HFFc6 (cell line): ENCODE measurements around the gene LSM4. TPM values are rescaled to one million over a fixed set of nuclear protein-coding genes. Genes with fewer than 3 reads are reported as not detected.
"Not testable (repeated sequence)": the region's sequence is repeated elsewhere in the genome, so short reads cannot be mapped to it uniquely, and the experiment has no call there.

ENCODE experiments used
- DNase-seq: peaks from one replicate; pipeline ENCODE4 v3.0.0-alpha.2; 2018
- H3K27ac Mint-ChIP-seq: 2 replicates; pipeline ENCODE4 v1.8.0; 2020; ENCODE audit warnings: mild to moderate bottlenecking, mixed read lengths
- H3K27me3 Mint-ChIP-seq: 2 replicates; pipeline ENCODE4 v1.8.0; 2021; ENCODE audit warnings: mild to moderate bottlenecking, moderate library complexity, mixed read lengths; ENCODE audit not compliant: insufficient read depth
- H3K36me3 Mint-ChIP-seq: 2 replicates; pipeline ENCODE4 v1.8.0; 2021; ENCODE audit warnings: low read depth, mixed read lengths
- H3K4me1 Mint-ChIP-seq: 2 replicates; pipeline ENCODE4 v1.8.0; 2020; ENCODE audit warnings: low read depth, mixed read lengths
- H3K4me3 Mint-ChIP-seq: 2 replicates; pipeline ENCODE4 v1.8.0; 2020; ENCODE audit warnings: mild to moderate bottlenecking, moderate library complexity, mixed read lengths
- H3K9me3 Mint-ChIP-seq: 2 replicates; pipeline ENCODE4 v1.8.0; 2020; ENCODE audit warnings: mild to moderate bottlenecking, mixed read lengths
- CTCF ChIP-seq: fragments of 200-600 bp; sonication (generic); IDR thresholded peaks from 2 replicates; pipeline ENCODE4 v1.5.0; 2021; ENCODE audit warnings: antibody characterized with exemption, mild to moderate bottlenecking
- total RNA-seq, 6 experiments: library from RNA; stranded (reverse); fragmentation: NEBNext Ultra II Directional; extraction: Animal tissue kit (Norgen Biotek cat#: 25700); gene quantifications; 2 replicates in 1 of 6; 3 replicates in 5 of 6; pipeline ENCODE4 v1.2.3, GENCODE V29; 2021

The LSM4 gene
- total RNA-seq, 6 experiments from 2014 or later, result 175 to 217 (median 202) TPM

GRCh38 chr19:18351544-18351943 lies 28.7 kb upstream of the LSM4 start:
- TF ChIP-seq CTCF, result no peak
- peaks cover under 1% of the 10 kb centered on the region; the same call in 1 of the 2 replicates for H3K9me3 Mint-ChIP-seq
- peaks cover 14% of the 10 kb centered on the region for H3K4me1 Mint-ChIP-seq
- peaks cover 1% of the 10 kb centered on the region; the same call in 1 of the 2 replicates for H3K27me3 Mint-ChIP-seq
- no peak overlapping the region for H3K4me3 Mint-ChIP-seq
- DNase-seq, result no peak
- peaks cover 21% of the 10 kb centered on the region for H3K36me3 Mint-ChIP-seq
- H3K27ac Mint-ChIP-seq, result no peak overlapping the region

GRCh38 chr19:18350490-18350889 lies 27.6 kb upstream of the LSM4 start:
- DNase-seq, result no peak
- Mint-ChIP-seq H3K9me3 (no peaks in the 10 kb centered on the region), H3K27ac (no peak overlapping the region), H3K27me3 (peaks cover 1% of the 10 kb centered on the region; the same call in 1 of the 2 replicates), H3K4me1 (peaks cover 14% of the 10 kb centered on the region), H3K4me3 (no peak overlapping the region), H3K36me3 (peaks cover 22% of the 10 kb centered on the region)
- TF ChIP-seq CTCF, result no peak

GRCh38 chr19:18349524-18350128 lies 26.8 kb upstream of the LSM4 start:
- Mint-ChIP-seq H3K4me1 (peaks cover 14% of the 10 kb centered on the region), H3K36me3 (peaks cover 20% of the 10 kb centered on the region), H3K9me3 (no peaks in the 10 kb centered on the region), H3K4me3 (no peak overlapping the region), H3K27ac (peak overlapping the region; percentile 13; the same call in 1 of the 2 replicates), H3K27me3 (peaks cover 3% of the 10 kb centered on the region; the same call in 1 of the 2 replicates)
- DNase-seq, result peak; percentile 34
- TF ChIP-seq CTCF, result peak; percentile 89

GRCh38 chr19:18348818-18349339 lies 26.0 kb upstream of the LSM4 start:
- H3K27me3 Mint-ChIP-seq, H3K9me3 Mint-ChIP-seq, DNase-seq, H3K4me3 Mint-ChIP-seq, H3K27ac Mint-ChIP-seq: not testable (repeated sequence)
- H3K4me1 Mint-ChIP-seq, result peaks cover 14% of the 10 kb centered on the region
- H3K36me3 Mint-ChIP-seq, result peaks cover 20% of the 10 kb centered on the region

GRCh38 chr19:18348171-18348570 lies 25.3 kb upstream of the LSM4 start:
- Mint-ChIP-seq H3K27me3 (peaks cover 3% of the 10 kb centered on the region; the same call in 1 of the 2 replicates), H3K4me3 (no peak overlapping the region), H3K27ac (no peak overlapping the region), H3K4me1 (peaks cover 9% of the 10 kb centered on the region), H3K9me3 (no peaks in the 10 kb centered on the region), H3K36me3 (peaks cover 13% of the 10 kb centered on the region)
- no peak for DNase-seq
- no peak for TF ChIP-seq CTCF

- Mint-ChIP-seq H3K36me3 (peaks cover 17% of the 10 kb centered on the region), H3K27ac (no peak overlapping the region), H3K4me1 (peaks cover 15% of the 10 kb centered on the region), H3K9me3 (no peaks in the 10 kb centered on the region), H3K4me3 (no peak overlapping the region), H3K27me3 (peaks cover 3% of the 10 kb centered on the region; the same call in 1 of the 2 replicates)
- no peak for DNase-seq
- 0 out of 2 replicates have a peak, but pooled peaks have one; percentile 10 for TF ChIP-seq CTCF
Observed at GRCh38 chr19:18346091-18346490, 23.2 kb upstream of the LSM4 start.
